A673 (cell line): Measurements from ENCODE around the gene MYO15B. TPM values are rescaled to one million over a fixed set of nuclear protein-coding genes. Genes with fewer than 3 reads are reported as not detected.

Experiments used
- BruUV-seq: library from RNA; stranded (reverse); fragments of 400-500 nt; replicated peaks from 2 replicates; lab custom pipeline; 2021; lab: Mats Ljungman, UMichigan
- CTCF ChIA-PET: fragments of 300-600 bp; sonication (Branson Sonifier 250); formaldehyde crosslinking; loops from one replicate; lab custom pipeline; 2022; ENCODE audit warnings: antibody characterized with exemption; lab: Charles Lee
- POLR2A ChIA-PET: fragments of 300-600 bp; sonication (Branson Sonifier 250); formaldehyde crosslinking; loops from one replicate; lab custom pipeline; 2022; ENCODE audit warnings: antibody characterized with exemption; ENCODE audit not compliant: low non-redundant PET; lab: Charles Lee
- DNase-seq: peaks from one replicate; pipeline ENCODE4 v3.0.0-alpha.2; 2015; ENCODE audit warnings: low spot score
- H3K27ac ChIP-seq: fragments of 200-600 bp; sonication (generic); 2 replicates; pipeline ENCODE4 v1.5.1; 2016; ENCODE audit warnings: mixed run types, low read depth, mild to moderate bottlenecking, mixed read lengths, antibody characterized with exemption, low read length; ENCODE audit not compliant: poor library complexity, severe bottlenecking
- H3K27me3 ChIP-seq: fragments of 200-600 bp; sonication (generic); replicated peaks from 2 replicates; pipeline ENCODE4 v1.6.1; 2017; ENCODE audit warnings: mixed run types, low read depth, mild to moderate bottlenecking, mixed read lengths, antibody characterized with exemption, low read length; ENCODE audit not compliant: insufficient read depth, poor library complexity
- H3K36me3 ChIP-seq: fragments of 200-600 bp; sonication (generic); 2 replicates; pipeline ENCODE4 v1.6.1; 2016; ENCODE audit warnings: mixed run types, mild to moderate bottlenecking, mixed read lengths, antibody characterized with exemption, low read length; ENCODE audit not compliant: insufficient read depth, poor library complexity, severe bottlenecking
- H3K4me1 ChIP-seq: fragments of 200-600 bp; sonication (generic); 2 replicates; pipeline ENCODE4 v1.6.1; 2017; ENCODE audit warnings: mixed run types, mild to moderate bottlenecking, mixed read lengths, antibody characterized with exemption, low read length; ENCODE audit not compliant: insufficient read depth, poor library complexity, severe bottlenecking
- H3K4me3 ChIP-seq: fragments of 200-600 bp; sonication (generic); 2 replicates; pipeline ENCODE4 v1.5.1; 2016; ENCODE audit warnings: low read depth, mixed run types, mild to moderate bottlenecking, mixed read lengths, low read length; ENCODE audit not compliant: poor library complexity, severe bottlenecking
- H3K9me3 ChIP-seq: fragments of 200-600 bp; sonication (generic); 2 replicates; pipeline ENCODE4 v1.6.1; 2016; ENCODE audit warnings: mixed run types, low read depth, mild to moderate bottlenecking, mixed read lengths, antibody characterized with exemption, low read length; ENCODE audit not compliant: poor library complexity, severe bottlenecking
- CTCF ChIP-seq: fragments of 300-800, 200-600 bp; sonication (generic); conservative IDR thresholded peaks from 2 replicates; pipeline ENCODE4 v1.5.1; 2017; ENCODE audit warnings: low read depth, mild to moderate bottlenecking, antibody characterized with exemption, low read length, moderate library complexity, mixed read lengths
- EZH2 ChIP-seq: fragments of 200-600 bp; sonication (generic); IDR thresholded peaks from 2 replicates; pipeline ENCODE4 v1.6.1; 2017; ENCODE audit warnings: borderline replicate concordance, low read depth, mild to moderate bottlenecking, mixed read lengths, antibody characterized with exemption, low read length; ENCODE audit not compliant: poor library complexity, severe bottlenecking
- intact Hi-C: fragments of 100-400 bp; cut with micrococcal nuclease; formaldehyde crosslinking; loops from one replicate; pipeline ENCODE4 v1.10.0; 2022; ENCODE audit not compliant: unreplicated experiment
- total RNA-seq: library from RNA; stranded (reverse); gene quantifications from 2 replicates; pipeline ENCODE4 v1.2.3, GENCODE V29; 2021

The MYO15B gene
- total RNA-seq, 1 experiment from 2014 or later: 9.3 TPM

- POLR2A ChIA-PET: no interaction called here
- DNase-seq: no peak
- no peak for TF ChIP-seq EZH2
- TF ChIP-seq CTCF: no peak
- Histone ChIP-seq H3K27me3 (no peaks in the 10 kb centered on the region), H3K9me3 (no peaks in the 10 kb centered on the region), H3K4me1 (no peaks in the 10 kb centered on the region), H3K27ac (no peak overlapping the region), H3K36me3 (no peaks in the 10 kb centered on the region), H3K4me3 (no peak overlapping the region)
- CTCF ChIA-PET: interaction anchor here (0.7 kb wide), 1 partner anchor 199 kb away, joined by 3 read pairs; no protein-coding TSS in a partner anchor
- intact Hi-C loops: no loop called here
- BruUV-seq: no TSS peak
Observed at GRCh38 chr17:75548813-75549212, 38.8 kb upstream of the MYO15B start.

GRCh38 chr17:75549246-75550138 lies 38.1 kb upstream of the MYO15B start:
- ChIA-PET CTCF (interaction anchor here (0.7 kb wide), 1 partner anchor 199 kb away, joined by 3 read pairs; no protein-coding TSS in a partner anchor), POLR2A (no interaction called here)
- BruUV-seq: no TSS peak
- Histone ChIP-seq H3K4me1 (no peaks in the 10 kb centered on the region), H3K9me3 (no peaks in the 10 kb centered on the region), H3K36me3 (no peaks in the 10 kb centered on the region), H3K27me3 (no peaks in the 10 kb centered on the region), H3K4me3 (no peak overlapping the region), H3K27ac (no peak overlapping the region)
- TF ChIP-seq CTCF (no peak), EZH2 (no peak)
- intact Hi-C loops: no loop called here
- DNase-seq: no peak

- DNase-seq: no peak
- intact Hi-C loops: no loop called here
- H3K27me3 ChIP-seq: no peaks in the 10 kb centered on the region
- H3K36me3 ChIP-seq: no peaks in the 10 kb centered on the region
- H3K4me1 ChIP-seq: no peaks in the 10 kb centered on the region
- no peak overlapping the region for H3K27ac ChIP-seq
- TF ChIP-seq EZH2 (no peak), CTCF (no peak)
- POLR2A ChIA-PET: no interaction called here
- CTCF ChIA-PET: interaction anchor here (0.6 to 0.7 kb wide), 2 partner anchors 51 to 123 kb away, joined by 6 to 8 read pairs; no protein-coding TSS in a partner anchor
- H3K9me3 ChIP-seq: no peaks in the 10 kb centered on the region
- no TSS peak for BruUV-seq
- H3K4me3 ChIP-seq: no peak overlapping the region
Observed at GRCh38 chr17:75550139-75550465, 37.5 kb upstream of the MYO15B start.
